OCI-LY3 (cell line): ENCODE data around the gene DAO.

Experiments
- EZH2phosphoT487 ChIP-seq: fragments of 200-600 bp; shearing (Covaris generic); IDR thresholded peaks from 2 replicates; pipeline ENCODE4 v1.6.1; 2018; ENCODE audit warnings: antibody characterized with exemption, mixed run types, low read depth
- TF ChIP-seq, protein P1 (sequence below): fragments of 200-600, 300-600 bp; sonication (generic); IDR thresholded peaks from 2 replicates; pipeline ENCODE4 v1.5.1; 2014; ENCODE audit warnings: antibody characterized with exemption, low read length, low read depth

DNA sequence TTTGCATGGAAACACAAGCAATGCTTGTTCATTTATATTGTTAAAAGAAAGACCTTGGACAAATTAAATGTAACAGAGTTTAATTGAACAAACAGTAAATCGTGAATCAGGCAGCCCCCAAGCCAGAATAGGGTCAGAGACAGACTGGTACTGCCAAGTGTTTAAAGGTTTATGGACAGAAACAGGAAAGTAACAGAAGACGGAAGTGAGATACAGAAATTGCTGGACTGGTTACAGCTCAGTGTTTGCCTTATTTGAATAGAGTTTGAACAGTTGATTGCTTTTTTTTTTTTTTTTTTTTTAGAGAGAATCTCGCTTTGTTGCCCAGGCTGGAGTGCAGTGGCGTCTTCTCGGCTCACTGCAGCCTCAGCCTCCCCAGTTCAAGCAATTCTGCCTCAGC is 50.3 kb downstream of the DAO start:
- TF ChIP-seq, protein P1, sequence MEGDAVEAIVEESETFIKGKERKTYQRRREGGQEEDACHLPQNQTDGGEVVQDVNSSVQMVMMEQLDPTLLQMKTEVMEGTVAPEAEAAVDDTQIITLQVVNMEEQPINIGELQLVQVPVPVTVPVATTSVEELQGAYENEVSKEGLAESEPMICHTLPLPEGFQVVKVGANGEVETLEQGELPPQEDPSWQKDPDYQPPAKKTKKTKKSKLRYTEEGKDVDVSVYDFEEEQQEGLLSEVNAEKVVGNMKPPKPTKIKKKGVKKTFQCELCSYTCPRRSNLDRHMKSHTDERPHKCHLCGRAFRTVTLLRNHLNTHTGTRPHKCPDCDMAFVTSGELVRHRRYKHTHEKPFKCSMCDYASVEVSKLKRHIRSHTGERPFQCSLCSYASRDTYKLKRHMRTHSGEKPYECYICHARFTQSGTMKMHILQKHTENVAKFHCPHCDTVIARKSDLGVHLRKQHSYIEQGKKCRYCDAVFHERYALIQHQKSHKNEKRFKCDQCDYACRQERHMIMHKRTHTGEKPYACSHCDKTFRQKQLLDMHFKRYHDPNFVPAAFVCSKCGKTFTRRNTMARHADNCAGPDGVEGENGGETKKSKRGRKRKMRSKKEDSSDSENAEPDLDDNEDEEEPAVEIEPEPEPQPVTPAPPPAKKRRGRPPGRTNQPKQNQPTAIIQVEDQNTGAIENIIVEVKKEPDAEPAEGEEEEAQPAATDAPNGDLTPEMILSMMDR: no peak
- TF ChIP-seq EZH2phosphoT487: no peak
